HL-60 (cell line): ENCODE measurements around the gene ANKRD17.
A peak's percentile ranks its signal among the peaks of the same experiment; 100 is the strongest.

ENCODE experiments used
- DNase-seq, 2 experiments: peaks; one replicate each; pipeline ENCODE4 v3.0.0-alpha.2; 2010 to 2020; ENCODE audit warnings: low read depth in 1 of 2, low spot score in 1 of 2
- H3K27ac ChIP-seq: fragments of 250-450 bp; sonication (Bioruptor Pico); replicated peaks from 2 replicates; pipeline ENCODE4 v1.5.1; 2020; ENCODE audit warnings: mild to moderate bottlenecking, moderate library complexity
- H3K27me3 ChIP-seq: fragments of 250-450 bp; sonication (Bioruptor Pico); 2 replicates; pipeline ENCODE4 v1.5.1; 2021; ENCODE audit warnings: mild to moderate bottlenecking, moderate library complexity; ENCODE audit not compliant: insufficient read depth, poor library complexity, severe bottlenecking
- H3K4me3 ChIP-seq: replicated peaks from 2 replicates; pipeline ENCODE4 v1.5.1; 2011; ENCODE audit warnings: mild to moderate bottlenecking, control low read depth, low read length; ENCODE audit not compliant: insufficient read depth
- GABPA ChIP-seq: IDR thresholded peaks from 2 replicates; pipeline ENCODE4 v1.6.1; 2012; ENCODE audit warnings: low read depth
- POLR2AphosphoS5 ChIP-seq: IDR thresholded peaks from 2 replicates; pipeline ENCODE4 v1.6.1; 2012; ENCODE audit warnings: low read depth
- SPI1 ChIP-seq: IDR thresholded peaks from 2 replicates; pipeline ENCODE4 v1.6.1; 2012; ENCODE audit warnings: low read depth, mild to moderate bottlenecking, borderline replicate concordance
- TF ChIP-seq, protein P1 (sequence below): IDR thresholded peaks from 2 replicates; pipeline ENCODE4 v1.6.1; 2012; ENCODE audit warnings: low read depth; ENCODE audit not compliant: insufficient replicate concordance
- TF ChIP-seq, protein P2 (sequence below): IDR thresholded peaks from one replicate; pipeline ENCODE4 v1.5.1; 2011; ENCODE audit warnings: low read length, control low read depth, inconsistent platforms; ENCODE audit not compliant: insufficient read depth

The ANKRD17 gene

DNA sequence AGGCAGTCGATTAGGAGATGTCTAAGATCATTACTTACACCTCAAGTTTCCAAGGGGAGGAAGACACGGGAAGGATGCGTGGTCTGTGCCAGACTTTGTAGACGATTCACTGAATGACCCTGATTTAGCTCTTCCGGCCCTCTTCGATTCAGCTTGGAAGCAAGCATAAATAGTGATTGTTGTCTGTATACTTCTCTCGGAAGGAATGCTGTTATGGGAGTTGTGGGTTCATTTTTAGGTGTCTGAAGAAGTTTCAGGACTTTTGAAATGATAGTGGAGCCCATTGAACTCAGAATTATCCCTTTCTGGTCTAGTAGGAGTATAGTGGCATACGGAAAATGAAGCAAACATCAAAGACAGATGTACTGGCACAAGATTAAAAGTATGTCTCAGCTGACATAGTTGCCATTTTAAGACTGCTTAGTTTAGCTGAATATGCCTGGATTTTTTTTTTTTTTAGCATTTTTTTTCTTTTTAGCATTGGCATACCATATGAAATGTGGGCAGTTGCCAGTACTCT is 1.0 kb upstream of the ANKRD17 start:
- DNase-seq, result no peak
- H3K4me3 ChIP-seq, result peak overlapping the region; percentile 93
- H3K27me3 ChIP-seq, result no peaks in the 10 kb centered on the region
- H3K27ac ChIP-seq, result peak overlapping the region; percentile 99
- TF ChIP-seq, protein P1, sequence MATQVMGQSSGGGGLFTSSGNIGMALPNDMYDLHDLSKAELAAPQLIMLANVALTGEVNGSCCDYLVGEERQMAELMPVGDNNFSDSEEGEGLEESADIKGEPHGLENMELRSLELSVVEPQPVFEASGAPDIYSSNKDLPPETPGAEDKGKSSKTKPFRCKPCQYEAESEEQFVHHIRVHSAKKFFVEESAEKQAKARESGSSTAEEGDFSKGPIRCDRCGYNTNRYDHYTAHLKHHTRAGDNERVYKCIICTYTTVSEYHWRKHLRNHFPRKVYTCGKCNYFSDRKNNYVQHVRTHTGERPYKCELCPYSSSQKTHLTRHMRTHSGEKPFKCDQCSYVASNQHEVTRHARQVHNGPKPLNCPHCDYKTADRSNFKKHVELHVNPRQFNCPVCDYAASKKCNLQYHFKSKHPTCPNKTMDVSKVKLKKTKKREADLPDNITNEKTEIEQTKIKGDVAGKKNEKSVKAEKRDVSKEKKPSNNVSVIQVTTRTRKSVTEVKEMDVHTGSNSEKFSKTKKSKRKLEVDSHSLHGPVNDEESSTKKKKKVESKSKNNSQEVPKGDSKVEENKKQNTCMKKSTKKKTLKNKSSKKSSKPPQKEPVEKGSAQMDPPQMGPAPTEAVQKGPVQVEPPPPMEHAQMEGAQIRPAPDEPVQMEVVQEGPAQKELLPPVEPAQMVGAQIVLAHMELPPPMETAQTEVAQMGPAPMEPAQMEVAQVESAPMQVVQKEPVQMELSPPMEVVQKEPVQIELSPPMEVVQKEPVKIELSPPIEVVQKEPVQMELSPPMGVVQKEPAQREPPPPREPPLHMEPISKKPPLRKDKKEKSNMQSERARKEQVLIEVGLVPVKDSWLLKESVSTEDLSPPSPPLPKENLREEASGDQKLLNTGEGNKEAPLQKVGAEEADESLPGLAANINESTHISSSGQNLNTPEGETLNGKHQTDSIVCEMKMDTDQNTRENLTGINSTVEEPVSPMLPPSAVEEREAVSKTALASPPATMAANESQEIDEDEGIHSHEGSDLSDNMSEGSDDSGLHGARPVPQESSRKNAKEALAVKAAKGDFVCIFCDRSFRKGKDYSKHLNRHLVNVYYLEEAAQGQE, result no peak
- TF ChIP-seq POLR2AphosphoS5 (no peak), SPI1 (no peak), GABPA (no peak)
- TF ChIP-seq, protein P2, sequence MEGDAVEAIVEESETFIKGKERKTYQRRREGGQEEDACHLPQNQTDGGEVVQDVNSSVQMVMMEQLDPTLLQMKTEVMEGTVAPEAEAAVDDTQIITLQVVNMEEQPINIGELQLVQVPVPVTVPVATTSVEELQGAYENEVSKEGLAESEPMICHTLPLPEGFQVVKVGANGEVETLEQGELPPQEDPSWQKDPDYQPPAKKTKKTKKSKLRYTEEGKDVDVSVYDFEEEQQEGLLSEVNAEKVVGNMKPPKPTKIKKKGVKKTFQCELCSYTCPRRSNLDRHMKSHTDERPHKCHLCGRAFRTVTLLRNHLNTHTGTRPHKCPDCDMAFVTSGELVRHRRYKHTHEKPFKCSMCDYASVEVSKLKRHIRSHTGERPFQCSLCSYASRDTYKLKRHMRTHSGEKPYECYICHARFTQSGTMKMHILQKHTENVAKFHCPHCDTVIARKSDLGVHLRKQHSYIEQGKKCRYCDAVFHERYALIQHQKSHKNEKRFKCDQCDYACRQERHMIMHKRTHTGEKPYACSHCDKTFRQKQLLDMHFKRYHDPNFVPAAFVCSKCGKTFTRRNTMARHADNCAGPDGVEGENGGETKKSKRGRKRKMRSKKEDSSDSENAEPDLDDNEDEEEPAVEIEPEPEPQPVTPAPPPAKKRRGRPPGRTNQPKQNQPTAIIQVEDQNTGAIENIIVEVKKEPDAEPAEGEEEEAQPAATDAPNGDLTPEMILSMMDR, result no peak

DNA sequence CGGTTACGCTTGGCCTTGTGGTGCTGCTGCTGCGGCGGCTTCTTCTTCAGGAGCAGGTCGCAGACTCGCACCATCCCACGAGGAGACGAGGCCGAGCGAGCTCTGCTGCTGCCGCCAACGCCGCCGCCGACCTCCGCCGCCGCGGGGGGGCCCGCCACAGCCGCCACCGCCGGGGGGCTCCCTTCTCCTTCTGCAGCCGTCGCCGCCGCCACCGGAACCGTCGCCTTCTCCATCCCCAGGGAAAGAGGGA is 237 bp downstream of the ANKRD17 start:
- DNase-seq, result peak in 1 of 2 experiments; percentile 38
- Histone ChIP-seq H3K4me3 (peak overlapping the region; percentile 93), H3K27me3 (no peaks in the 10 kb centered on the region), H3K27ac (peak overlapping the region; percentile 99)
- TF ChIP-seq GABPA (no peak), POLR2AphosphoS5 (no peak), SPI1 (no peak)
- TF ChIP-seq, protein P2, result no peak
- TF ChIP-seq, protein P1, result no peak

DNA sequence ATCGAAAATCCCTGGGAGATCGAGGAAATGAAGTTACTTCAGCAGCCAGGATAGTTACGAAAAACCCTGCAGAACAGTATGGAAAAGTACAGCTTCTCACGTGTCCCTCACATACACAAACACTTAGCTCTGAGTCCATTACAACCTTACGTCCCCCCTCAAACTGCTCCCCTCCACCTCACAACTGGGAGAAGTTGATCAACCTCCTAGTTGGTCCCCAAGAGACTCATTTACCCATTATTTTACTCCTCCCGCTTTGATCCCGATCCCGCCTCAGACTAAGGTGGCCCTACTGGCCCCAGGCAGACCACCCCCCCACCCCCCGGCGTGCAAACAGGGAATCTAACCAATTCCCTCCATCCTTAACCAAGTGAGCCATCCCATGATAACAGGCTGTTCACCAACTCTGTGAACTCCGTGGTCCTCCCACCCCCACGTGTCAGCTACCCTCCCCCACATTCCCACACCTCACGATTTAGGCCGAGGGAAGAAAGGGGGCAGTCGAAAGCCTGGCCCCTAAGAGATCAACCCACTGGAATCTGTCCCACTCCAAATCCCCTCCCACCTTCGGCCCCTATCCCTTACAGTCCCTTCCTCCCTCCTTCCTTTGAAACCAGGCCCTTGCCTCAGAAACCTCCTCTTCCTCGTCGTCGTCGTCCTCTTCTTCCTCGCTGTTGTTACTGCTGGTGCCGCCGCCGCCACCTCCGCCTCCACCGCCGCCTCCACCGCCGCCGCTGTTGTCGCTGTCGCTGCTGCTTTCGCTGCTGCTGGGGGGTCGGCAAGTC is 755 bp downstream of the ANKRD17 start:
- DNase-seq, result peak; percentile 29 to 38
- H3K27me3 ChIP-seq, result no peaks in the 10 kb centered on the region
- H3K4me3 ChIP-seq, result peak overlapping the region; percentile 93
- H3K27ac ChIP-seq, result peak overlapping the region; percentile 99
- TF ChIP-seq GABPA (no peak), SPI1 (no peak), POLR2AphosphoS5 (no peak)
- TF ChIP-seq, protein P2, result no peak
- TF ChIP-seq, protein P1, result no peak
